ENCODE results near the gene DNAH3.
"Not testable (repeated sequence)": the region's sequence is repeated elsewhere in the genome, so short reads cannot be mapped to it uniquely, and the experiment has no call there.

Gene DNAH3

GRCh38 chr16:20942256-20942655 lies 208.4 kb downstream of the DNAH3 start:
- no peak for DNase-seq (ENCODE audit: low read depth)

DNA sequence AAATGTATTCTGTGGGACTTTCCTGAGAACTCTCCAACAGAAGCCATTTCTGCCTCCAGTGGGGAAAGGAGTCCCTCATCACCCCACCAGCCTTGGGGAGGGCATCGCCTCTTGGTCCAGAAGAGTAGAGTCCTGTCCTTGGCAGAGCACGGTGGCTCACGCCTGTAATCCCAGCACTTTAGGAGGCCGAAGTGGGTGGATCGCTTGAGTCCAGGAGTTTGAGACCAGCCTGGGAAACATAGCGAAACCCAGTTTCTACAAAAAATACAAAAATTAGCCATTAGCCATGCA lies 209.1 kb downstream of the DNAH3 start:
- no peak for DNase-seq (ENCODE audit: low read depth)

GRCh38 chr16:20940871-20941635 lies 209.6 kb downstream of the DNAH3 start:
- no peak for DNase-seq (ENCODE audit: low read depth)

DNA sequence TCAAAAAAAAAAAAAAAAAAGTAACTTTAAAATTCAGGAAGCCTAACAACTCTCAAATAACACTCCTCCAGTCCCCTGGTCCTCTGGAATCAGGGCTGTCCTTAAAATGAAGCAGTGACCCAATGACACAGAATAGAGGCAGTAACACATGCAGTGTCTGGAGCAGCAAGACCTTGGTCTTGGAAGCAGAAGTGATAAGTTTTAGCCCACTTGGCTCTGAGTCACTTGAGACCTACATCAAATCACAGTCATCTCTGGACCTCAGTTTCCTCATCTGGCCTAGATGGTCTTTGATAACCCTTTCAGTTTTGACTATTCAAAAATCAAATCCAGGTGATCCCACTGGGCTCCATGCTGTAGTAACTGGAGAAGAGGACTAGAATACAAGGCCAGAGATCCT lies 211.0 kb downstream of the DNAH3 start:
- no peak for DNase-seq (ENCODE audit: low read depth)

DNA sequence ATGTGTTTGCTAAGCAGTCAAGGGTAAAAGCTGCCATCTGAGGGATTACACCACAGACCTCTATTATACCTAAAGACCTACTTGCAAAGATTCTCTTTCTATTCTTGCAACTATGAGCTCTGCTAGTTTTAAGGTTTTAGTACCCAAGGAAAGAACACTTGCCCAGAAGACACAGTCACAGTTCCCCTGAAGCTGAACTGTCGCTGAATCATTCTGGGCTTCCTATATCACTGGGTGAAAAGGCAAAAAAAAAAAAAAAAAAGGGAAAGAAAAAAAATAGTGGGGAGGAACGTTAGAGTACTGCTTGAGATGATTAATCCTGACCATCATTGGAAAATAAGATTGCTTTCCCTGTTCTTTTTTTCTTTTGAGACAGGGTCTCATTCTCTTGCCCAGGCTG lies 212.2 kb downstream of the DNAH3 start:
- no peak for DNase-seq (ENCODE audit: low read depth)

GRCh38 chr16:20937736-20938135 lies 212.9 kb downstream of the DNAH3 start:
- no peak for DNase-seq (ENCODE audit: low read depth)

DNA sequence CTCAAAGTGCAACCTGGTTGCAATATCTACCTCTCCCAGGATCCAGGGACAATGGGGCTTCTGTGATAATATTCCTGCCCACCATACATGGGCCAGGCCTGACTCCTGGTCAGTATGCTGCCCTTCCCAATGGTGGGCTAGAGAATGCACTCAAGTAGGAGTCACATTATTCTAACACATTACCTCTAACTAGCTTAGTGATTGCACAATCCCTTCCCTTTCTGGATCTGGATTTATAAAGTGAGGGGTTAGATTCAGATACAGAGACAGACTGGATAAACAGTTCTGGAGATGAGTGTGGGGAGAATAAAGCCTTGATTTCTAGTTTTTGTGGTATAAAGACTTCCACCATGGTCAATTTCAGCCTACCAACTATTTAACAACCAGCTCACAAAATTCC lies 217.1 kb downstream of the DNAH3 start:
- no peak for DNase-seq (ENCODE audit: low read depth)

- DNase-seq (ENCODE audit: low read depth) = no peak
Observed at GRCh38 chr16:20931066-20931600, 219.5 kb downstream of the DNAH3 start.

DNA sequence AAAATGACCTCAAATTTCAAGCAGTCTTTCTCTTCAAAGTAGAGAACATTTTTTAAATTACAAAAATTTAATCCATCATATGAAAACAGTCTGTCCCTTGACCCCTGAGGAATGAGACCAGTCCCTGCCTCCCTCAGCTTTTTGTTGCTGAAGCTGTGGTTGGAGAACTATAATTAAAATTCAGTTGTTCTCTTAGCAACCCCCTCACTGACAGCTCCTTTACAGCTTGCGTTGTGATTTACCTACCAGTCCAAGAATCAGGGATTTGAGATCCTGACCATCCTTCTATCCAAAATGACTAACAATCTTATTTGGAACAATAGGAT lies 220.3 kb downstream of the DNAH3 start:
- no peak for DNase-seq (ENCODE audit: low read depth)

GRCh38 chr16:20929676-20930364 lies 220.8 kb downstream of the DNAH3 start:
- not testable (repeated sequence) for DNase-seq (ENCODE audit: low read depth)

DNA sequence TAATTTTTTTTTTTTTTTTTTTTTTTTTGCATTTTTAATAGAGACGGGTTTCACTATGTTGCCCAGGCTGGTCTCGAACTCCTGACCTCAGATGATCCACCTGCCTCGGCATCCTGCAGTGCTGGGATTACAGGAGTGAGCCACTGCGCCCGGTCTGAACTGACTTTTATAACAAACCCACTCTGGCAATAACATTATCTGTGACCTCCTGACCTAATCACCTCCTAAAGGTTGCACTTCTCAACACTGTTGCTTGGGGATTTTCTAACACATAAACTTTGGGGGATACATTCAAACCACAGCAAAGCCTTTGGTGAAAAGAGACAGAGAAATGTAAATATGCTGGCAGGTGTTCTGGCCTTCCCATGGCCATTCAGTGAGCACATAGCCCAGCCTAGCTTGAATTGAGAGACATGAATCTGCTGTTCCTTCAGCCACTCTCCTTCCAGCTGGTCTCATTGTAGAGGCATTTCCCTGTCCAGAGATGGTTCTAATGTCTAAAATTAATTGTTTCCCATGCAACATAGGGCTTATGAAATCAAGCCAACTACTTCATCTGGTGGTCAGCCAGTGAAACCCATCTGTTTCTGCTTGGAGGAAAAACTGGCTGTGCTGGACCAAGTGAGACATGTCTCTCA lies 221.8 kb downstream of the DNAH3 start:
- DNase-seq (ENCODE audit: low read depth) = no peak

- no peak for DNase-seq (ENCODE audit: low read depth)
Observed at GRCh38 chr16:20925751-20926150, 224.9 kb downstream of the DNAH3 start.

DNA sequence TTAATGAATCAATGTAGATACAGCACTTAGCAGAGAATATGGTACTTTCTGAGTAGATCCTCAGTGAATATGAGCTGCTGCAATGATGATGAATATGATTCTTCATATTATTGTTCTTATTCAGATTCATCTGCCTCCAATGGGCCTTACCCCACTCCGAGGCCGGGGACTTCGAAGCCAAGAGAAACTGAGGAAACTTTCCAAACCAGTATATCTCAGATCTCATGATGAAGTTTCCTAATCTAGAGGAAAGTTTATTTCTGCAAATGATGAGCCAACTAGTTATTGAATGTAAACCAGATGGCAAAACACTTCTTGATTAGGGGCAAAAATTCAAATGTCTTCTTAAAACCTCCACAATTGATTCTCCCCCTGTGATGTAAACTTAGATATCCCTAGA lies 226.8 kb downstream of the DNAH3 start:
- DNase-seq (ENCODE audit: low read depth) = no peak

GRCh38 chr16:20920799-20921198 lies 229.8 kb downstream of the DNAH3 start:
- DNase-seq (ENCODE audit: low read depth) = no peak

GRCh38 chr16:20920091-20920490 lies 230.6 kb downstream of the DNAH3 start:
- DNase-seq (ENCODE audit: low read depth) = no peak

DNA sequence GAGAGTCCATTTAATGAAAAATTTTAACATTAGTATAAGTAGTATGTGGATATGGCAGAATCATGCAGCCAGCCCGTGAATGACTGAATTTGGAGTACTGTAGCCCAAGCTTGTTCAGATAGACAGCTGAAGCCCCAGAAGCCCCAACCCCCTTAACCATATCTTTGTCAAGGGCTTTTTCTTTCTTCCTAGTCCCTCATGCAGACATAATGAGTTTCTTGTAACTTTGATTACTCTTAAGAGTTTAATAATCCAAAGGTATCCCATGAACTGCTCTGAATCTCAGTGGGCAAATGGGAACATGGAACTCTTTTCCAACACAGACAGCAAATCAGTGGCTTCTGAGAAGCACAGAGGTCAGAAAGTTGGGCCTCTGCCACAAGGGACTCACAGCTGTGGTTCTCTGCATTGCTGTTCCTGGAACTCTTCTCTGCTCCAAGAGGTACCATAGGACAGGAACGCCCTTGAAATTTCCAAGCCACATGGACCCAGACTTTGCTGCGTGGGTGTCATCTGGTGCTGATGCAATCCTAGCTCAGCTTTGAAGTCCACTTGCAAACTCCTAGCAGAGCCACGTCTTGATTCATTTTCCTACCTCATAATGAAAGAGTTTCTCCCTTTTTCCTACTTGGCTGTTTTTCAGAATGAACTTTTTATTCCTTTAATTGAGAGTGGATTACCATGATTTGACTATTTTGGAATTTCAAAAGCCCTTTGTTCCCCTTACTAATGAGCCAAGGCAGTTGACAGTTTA lies 232.0 kb downstream of the DNAH3 start:
- no peak for DNase-seq (ENCODE audit: low read depth)

- DNase-seq (ENCODE audit: low read depth) = no peak
Observed at GRCh38 chr16:20916942-20917341, 233.7 kb downstream of the DNAH3 start.

- DNase-seq (ENCODE audit: low read depth) = no peak
Observed at GRCh38 chr16:20916289-20916688, 234.4 kb downstream of the DNAH3 start.

GRCh38 chr16:20911361-20911760 lies 239.3 kb downstream of the DNAH3 start:
- DNase-seq (ENCODE audit: low read depth) = no peak

GRCh38 chr16:20910781-20911321 lies 239.8 kb downstream of the DNAH3 start:
- no peak for DNase-seq (ENCODE audit: low read depth)

DNA sequence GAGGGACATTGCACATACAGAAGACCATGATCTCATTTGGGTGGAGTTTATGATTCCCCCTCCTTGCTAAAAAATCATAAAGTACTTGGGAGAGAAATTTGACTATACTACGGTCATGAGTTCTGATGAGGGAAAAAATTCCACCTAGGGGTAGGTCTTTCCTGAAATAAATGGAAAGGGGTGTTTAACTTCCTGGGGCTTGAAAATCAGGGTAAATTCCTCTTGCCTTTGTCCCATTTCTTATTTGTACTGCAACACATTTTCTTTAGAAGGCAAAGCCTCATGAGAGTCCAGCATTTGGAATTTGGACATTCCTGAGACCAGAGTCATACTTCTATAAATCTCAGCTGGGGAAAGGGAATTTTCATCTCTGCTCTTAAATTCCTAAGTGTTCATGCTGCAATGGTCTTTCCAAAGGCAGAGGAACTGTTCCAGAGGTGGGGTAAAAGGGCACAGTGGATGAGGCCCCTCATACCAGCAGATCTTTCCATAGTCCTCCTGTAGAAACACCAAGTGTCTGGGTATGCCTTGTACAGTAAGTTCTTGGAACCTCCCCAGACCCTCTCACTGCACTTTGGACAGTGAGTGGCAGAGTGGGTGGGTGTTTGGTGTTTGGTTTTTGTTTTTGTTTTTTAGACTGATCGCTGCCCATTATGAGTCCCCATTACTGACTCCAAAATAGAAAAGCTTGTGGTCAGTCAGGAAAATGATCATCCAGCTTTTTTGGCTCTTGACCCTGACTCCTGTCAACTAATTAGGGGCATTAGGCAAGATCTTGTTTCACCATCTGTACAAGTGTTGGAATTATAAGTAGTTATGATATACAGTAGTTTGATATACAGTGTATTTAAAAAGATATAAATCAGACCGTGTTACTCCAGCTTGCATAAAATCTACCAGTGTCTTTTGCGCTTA lies 244.0 kb downstream of the DNAH3 start:
- no peak for DNase-seq (ENCODE audit: low read depth)

All from T follicular helper cell (primary cell).